GM12873 (cell line): ENCODE measurements around the gene ZNF219.

Experiments used
- TF ChIP-seq, protein P1 (sequence below): IDR thresholded peaks from 2 replicates; pipeline ENCODE4 v1.5.1; 2012; ENCODE audit warnings: low read depth, mild to moderate bottlenecking, moderate library complexity, low read length, control low read depth; ENCODE audit not compliant: insufficient read depth; ENCODE audit errors: missing control alignments

ZNF219 gene

GRCh38 chr14:21063479-21063878 is 35.0 kb downstream of the ZNF219 start:
- TF ChIP-seq, protein P1, sequence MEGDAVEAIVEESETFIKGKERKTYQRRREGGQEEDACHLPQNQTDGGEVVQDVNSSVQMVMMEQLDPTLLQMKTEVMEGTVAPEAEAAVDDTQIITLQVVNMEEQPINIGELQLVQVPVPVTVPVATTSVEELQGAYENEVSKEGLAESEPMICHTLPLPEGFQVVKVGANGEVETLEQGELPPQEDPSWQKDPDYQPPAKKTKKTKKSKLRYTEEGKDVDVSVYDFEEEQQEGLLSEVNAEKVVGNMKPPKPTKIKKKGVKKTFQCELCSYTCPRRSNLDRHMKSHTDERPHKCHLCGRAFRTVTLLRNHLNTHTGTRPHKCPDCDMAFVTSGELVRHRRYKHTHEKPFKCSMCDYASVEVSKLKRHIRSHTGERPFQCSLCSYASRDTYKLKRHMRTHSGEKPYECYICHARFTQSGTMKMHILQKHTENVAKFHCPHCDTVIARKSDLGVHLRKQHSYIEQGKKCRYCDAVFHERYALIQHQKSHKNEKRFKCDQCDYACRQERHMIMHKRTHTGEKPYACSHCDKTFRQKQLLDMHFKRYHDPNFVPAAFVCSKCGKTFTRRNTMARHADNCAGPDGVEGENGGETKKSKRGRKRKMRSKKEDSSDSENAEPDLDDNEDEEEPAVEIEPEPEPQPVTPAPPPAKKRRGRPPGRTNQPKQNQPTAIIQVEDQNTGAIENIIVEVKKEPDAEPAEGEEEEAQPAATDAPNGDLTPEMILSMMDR, result no peak

- TF ChIP-seq, protein P1, result no peak
These were observed 37.1 kb downstream of the ZNF219 start for GRCh38 chr14:21061347-21061668.

DNA sequence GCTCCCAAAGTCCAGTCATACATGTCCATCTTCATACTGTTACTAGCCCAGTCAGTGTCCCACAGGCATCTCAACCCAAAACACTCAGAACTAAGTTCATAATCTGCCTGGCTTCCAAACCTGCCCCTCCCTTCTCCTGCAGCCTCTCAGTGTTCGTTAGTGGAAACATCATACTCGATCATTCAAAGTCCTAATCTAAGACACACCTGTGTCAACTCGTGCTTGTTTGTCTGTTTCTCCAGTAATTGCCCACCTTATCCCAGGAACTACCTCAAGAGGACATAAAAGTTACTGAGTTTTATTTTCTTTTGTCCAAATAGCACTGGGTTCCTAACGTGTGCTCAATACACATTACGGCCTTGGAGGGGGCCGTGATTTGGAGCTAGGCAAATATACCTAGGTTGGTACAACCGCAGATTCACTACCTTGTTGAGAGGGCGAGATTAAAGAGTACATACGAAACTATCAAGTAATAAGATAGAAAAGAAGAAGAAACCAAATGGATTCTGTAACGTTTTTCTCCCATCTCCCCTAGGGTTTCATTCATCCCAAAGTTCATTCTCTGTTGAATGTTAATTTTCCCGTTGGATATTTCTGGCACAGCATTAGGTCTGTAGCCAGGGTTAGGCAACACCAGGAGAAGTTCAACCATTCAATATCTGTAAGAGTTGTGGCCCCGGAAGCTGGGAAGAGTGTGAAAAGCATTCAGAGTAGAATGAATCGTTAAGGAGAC is 37.7 kb downstream of the ZNF219 start:
- TF ChIP-seq, protein P1, result no peak

DNA sequence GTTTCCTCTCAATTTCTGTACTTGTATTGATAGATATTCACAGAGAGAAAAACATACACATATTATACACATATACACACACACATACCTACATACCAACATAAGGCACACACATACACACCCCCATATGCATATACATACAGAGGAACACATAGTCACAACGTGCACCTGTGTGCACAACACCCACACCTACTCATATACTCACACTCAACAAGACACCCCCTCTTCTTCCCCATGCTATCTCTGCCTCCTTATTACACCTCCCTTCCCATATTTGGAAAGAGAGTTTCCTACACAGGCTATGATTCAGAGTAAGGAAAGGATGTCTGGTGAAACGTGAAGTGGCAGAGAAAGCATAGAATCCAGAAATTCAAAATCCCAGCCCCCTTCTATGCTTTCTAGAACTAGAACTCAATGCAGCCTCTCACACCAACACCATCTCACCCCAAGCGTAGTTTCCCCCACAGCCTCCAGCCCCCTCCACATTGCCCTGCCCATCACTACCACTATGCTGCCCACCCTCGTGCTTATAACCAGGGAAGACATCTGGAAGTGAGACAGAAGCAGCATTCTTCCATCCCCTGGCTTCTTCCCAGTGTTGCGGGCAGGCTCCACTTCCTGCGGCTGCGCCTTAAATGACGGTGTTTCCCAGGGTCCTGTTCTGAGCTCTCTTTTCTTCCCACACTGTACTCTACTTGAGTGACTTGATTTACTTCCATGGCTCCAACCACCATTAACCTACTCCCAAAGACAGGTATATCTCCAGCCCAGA is 38.4 kb downstream of the ZNF219 start:
- TF ChIP-seq, protein P1, result no peak

- TF ChIP-seq, protein P1, result no peak
These were observed 39.6 kb downstream of the ZNF219 start for GRCh38 chr14:21058903-21059302.

DNA sequence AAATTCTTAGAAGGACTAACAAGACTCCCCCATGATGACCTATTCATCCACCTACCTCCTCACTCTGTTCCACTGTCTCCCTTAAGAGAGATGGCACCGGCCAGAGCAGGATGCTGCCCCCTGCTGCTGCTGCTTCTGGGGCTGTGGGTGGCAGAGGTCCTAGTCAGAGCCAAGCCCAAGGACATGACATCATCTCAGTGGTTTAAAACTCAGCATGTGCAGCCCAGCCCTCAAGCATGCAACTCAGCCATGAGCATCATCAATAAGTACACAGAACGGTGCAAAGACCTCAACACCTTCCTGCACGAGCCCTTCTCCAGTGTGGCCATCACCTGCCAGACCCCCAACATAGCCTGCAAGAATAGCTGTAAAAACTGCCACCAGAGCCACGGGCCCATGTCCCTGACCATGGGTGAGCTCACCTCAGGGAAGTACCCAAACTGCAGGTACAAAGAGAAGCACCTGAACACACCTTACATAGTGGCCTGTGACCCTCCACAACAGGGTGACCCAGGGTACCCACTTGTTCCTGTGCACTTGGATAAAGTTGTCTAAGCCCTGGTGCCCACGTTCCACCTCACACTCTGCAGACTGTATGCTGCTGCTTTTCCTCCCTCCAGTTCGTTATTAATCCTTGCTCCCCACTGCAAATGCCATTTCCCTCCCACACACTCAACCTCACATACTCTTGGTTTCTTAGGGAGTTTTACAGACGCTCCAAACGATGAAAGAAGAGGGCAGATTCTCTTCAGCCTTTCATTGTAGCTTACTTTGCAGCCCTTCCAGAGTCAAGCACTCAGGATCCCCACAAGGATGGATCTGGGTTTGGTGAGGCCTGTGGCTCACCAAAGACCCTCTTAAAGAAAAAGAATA is 40.4 kb downstream of the ZNF219 start, which contains the start of gene RNASE8:
RNASE8 (plus strand) TSS at position 20 of the 873 bp plus-strand sequence; CDS start at position 91, 71 bp downstream.
- TF ChIP-seq, protein P1, result peak; percentile 18
